Panc1 (cell line): ENCODE results near the gene SGSM1. TPM values are rescaled to one million over a fixed set of nuclear protein-coding genes. Genes with fewer than 3 reads are reported as not detected.

Source experiments
- ATAC-seq: fragments of 200-7000 bp; cut with Tn5 transposase; 2 replicates; pipeline ENCODE4 v1.9.1; 2020; ENCODE audit warnings: mild to moderate bottlenecking, moderate library complexity
- BruUV-seq: library from RNA; stranded (reverse); fragments of 400-500 nt; replicated peaks from 2 replicates; lab custom pipeline; 2021; lab: Mats Ljungman, UMichigan
- CTCF ChIA-PET: fragments of 300-600 bp; sonication (Branson Sonifier 250); formaldehyde crosslinking; loops from one replicate; lab custom pipeline; 2022; ENCODE audit warnings: antibody characterized with exemption; lab: Charles Lee
- POLR2A ChIA-PET: fragments of 300-600 bp; sonication (Branson Sonifier 250); formaldehyde crosslinking; loops from one replicate; lab custom pipeline; 2022; ENCODE audit warnings: antibody characterized with exemption; lab: Charles Lee
- DNase-seq: peaks from one replicate; pipeline ENCODE4 v3.0.0-alpha.2; 2010; ENCODE audit warnings: low read depth, low spot score
- H3K27ac ChIP-seq: 2 replicates; pipeline ENCODE4 v1.5.1; 2011; ENCODE audit warnings: mild to moderate bottlenecking, low read length, inconsistent platforms
- H3K27me3 ChIP-seq: fragments of 200-500 bp; sonication (Bioruptor generic); 2 replicates; pipeline ENCODE4 v1.6.0; 2014; ENCODE audit warnings: low read length, inconsistent platforms; ENCODE audit not compliant: control insufficient read depth, insufficient read depth
- H3K36me3 ChIP-seq: fragments of 200-500 bp; sonication (Bioruptor generic); 2 replicates; pipeline ENCODE4 v1.5.1; 2014; ENCODE audit warnings: inconsistent platforms, mild to moderate bottlenecking, low read length, moderate library complexity; ENCODE audit not compliant: control insufficient read depth, insufficient read depth
- H3K4me1 ChIP-seq: 2 replicates; pipeline ENCODE4 v1.5.1; 2011; ENCODE audit warnings: inconsistent platforms, mild to moderate bottlenecking, low read length, moderate library complexity; ENCODE audit not compliant: control insufficient read depth, insufficient read depth
- H3K4me3 ChIP-seq, 2 experiments: 2 replicates each; pipeline ENCODE4 v1.5.1; 2011 to 2012; ENCODE audit warnings: low read depth in 2 of 2, low read length in 2 of 2, mild to moderate bottlenecking in 2 of 2, inconsistent platforms in 1 of 2, moderate library complexity in 1 of 2
- H3K9me3 ChIP-seq: fragments of 200-500 bp; sonication (Bioruptor generic); 2 replicates; pipeline ENCODE4 v1.5.1; 2014; ENCODE audit warnings: low read depth, mild to moderate bottlenecking, inconsistent platforms, low read length, moderate library complexity; ENCODE audit not compliant: control insufficient read depth, insufficient read depth
- POLR2AphosphoS5 ChIP-seq: IDR thresholded peaks from 2 replicates; pipeline ENCODE4 v1.6.1; 2012; ENCODE audit warnings: mild to moderate bottlenecking, low read depth, low read length, moderate library complexity
- SIN3A ChIP-seq: IDR thresholded peaks from 2 replicates; pipeline ENCODE4 v1.6.1; 2012; ENCODE audit warnings: low read depth, mild to moderate bottlenecking, low read length, moderate library complexity, borderline replicate concordance; ENCODE audit not compliant: insufficient read depth
- TCF7L2 ChIP-seq: IDR thresholded peaks from 2 replicates; pipeline ENCODE4 v1.6.1; 2011; ENCODE audit warnings: mild to moderate bottlenecking, low read depth, low read length, inconsistent platforms
- in situ Hi-C: cut with HindIII; loops from 2 replicates; pipeline ENCODE4 v1.10.0; 2016; ENCODE audit warnings: low sequenced_read_pairs, low pct_unique_long_range_greater_than_20kb
- intact Hi-C: fragments of 100-400 bp; cut with micrococcal nuclease; formaldehyde crosslinking; loops from one replicate; pipeline ENCODE4 v1.10.0; 2022; ENCODE audit not compliant: unreplicated experiment
- total RNA-seq: library from RNA; stranded (reverse); gene quantifications from one replicate; pipeline ENCODE4 v1.2.1, GENCODE V29; 2021; ENCODE audit not compliant: unreplicated experiment
- TF ChIP-seq, protein P1 (sequence below), 2 experiments: IDR thresholded peaks; 2 replicates each; pipeline ENCODE4 v1.6.1; 2011 to 2012; ENCODE audit warnings: low read depth in 2 of 2, control low read depth in 1 of 2, low read length in 1 of 2, mild to moderate bottlenecking in 1 of 2, moderate library complexity in 1 of 2; ENCODE audit not compliant: insufficient read depth in 1 of 2
- TF ChIP-seq, protein P2 (sequence below): fragments of 450-650 bp; IDR thresholded peaks from 2 replicates; pipeline ENCODE4 v1.5.1; 2017; ENCODE audit warnings: mild to moderate bottlenecking

The SGSM1 gene
- total RNA-seq, 1 experiment from 2014 or later, result 1.6 TPM

DNA sequence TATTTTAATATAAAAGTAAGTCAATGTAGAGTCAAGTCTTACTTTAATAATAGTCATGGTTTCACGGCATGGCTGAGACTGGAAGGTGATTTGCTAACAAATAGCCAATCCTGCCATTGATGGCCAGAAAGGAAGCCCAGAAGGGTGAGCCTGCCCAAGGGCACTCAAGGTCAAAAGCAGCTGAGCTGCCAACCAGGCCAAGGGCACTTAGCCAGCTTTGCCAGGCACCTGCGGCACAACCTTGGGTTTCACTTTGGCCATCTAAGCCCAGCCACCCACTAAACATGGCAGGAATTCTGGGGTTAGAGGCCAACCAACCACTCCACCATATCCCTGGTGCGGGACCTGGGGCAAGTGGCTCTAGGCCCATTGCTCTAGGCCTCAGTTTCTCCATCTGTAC lies 136.3 kb downstream of the SGSM1 start:
- Histone ChIP-seq H3K36me3 (no peaks in the 10 kb centered on the region), H3K9me3 (no peaks in the 10 kb centered on the region), H3K4me1 (peaks cover 6% of the 10 kb centered on the region; the same call in 1 of the 2 replicates), H3K4me3 (no peak overlapping the region), H3K27ac (no peak overlapping the region), H3K27me3 (no peaks in the 10 kb centered on the region)
- in situ Hi-C loops, result no loop called here
- DNase-seq, result no peak
- no peak for TF ChIP-seq SIN3A
- TF ChIP-seq, protein P1, sequence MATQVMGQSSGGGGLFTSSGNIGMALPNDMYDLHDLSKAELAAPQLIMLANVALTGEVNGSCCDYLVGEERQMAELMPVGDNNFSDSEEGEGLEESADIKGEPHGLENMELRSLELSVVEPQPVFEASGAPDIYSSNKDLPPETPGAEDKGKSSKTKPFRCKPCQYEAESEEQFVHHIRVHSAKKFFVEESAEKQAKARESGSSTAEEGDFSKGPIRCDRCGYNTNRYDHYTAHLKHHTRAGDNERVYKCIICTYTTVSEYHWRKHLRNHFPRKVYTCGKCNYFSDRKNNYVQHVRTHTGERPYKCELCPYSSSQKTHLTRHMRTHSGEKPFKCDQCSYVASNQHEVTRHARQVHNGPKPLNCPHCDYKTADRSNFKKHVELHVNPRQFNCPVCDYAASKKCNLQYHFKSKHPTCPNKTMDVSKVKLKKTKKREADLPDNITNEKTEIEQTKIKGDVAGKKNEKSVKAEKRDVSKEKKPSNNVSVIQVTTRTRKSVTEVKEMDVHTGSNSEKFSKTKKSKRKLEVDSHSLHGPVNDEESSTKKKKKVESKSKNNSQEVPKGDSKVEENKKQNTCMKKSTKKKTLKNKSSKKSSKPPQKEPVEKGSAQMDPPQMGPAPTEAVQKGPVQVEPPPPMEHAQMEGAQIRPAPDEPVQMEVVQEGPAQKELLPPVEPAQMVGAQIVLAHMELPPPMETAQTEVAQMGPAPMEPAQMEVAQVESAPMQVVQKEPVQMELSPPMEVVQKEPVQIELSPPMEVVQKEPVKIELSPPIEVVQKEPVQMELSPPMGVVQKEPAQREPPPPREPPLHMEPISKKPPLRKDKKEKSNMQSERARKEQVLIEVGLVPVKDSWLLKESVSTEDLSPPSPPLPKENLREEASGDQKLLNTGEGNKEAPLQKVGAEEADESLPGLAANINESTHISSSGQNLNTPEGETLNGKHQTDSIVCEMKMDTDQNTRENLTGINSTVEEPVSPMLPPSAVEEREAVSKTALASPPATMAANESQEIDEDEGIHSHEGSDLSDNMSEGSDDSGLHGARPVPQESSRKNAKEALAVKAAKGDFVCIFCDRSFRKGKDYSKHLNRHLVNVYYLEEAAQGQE (IDR thresholded peaks at IDR 0.05; ENCODE audit: insufficient read depth in 1 of 2, low read depth in 2 of 2, low read length in 1 of 2), result no peak
- no peak for TF ChIP-seq TCF7L2
- TF ChIP-seq, protein P2, sequence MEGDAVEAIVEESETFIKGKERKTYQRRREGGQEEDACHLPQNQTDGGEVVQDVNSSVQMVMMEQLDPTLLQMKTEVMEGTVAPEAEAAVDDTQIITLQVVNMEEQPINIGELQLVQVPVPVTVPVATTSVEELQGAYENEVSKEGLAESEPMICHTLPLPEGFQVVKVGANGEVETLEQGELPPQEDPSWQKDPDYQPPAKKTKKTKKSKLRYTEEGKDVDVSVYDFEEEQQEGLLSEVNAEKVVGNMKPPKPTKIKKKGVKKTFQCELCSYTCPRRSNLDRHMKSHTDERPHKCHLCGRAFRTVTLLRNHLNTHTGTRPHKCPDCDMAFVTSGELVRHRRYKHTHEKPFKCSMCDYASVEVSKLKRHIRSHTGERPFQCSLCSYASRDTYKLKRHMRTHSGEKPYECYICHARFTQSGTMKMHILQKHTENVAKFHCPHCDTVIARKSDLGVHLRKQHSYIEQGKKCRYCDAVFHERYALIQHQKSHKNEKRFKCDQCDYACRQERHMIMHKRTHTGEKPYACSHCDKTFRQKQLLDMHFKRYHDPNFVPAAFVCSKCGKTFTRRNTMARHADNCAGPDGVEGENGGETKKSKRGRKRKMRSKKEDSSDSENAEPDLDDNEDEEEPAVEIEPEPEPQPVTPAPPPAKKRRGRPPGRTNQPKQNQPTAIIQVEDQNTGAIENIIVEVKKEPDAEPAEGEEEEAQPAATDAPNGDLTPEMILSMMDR, result no peak
- no peak for TF ChIP-seq POLR2AphosphoS5
- intact Hi-C loops, result no loop called here
- ChIA-PET POLR2A (no interaction called here), CTCF (interaction anchor here (0.8 kb wide), 1 partner anchor 71 kb away, joined by 9 read pairs; no protein-coding TSS in a partner anchor)
- no peak for ATAC-seq
- BruUV-seq, result no TSS peak

DNA sequence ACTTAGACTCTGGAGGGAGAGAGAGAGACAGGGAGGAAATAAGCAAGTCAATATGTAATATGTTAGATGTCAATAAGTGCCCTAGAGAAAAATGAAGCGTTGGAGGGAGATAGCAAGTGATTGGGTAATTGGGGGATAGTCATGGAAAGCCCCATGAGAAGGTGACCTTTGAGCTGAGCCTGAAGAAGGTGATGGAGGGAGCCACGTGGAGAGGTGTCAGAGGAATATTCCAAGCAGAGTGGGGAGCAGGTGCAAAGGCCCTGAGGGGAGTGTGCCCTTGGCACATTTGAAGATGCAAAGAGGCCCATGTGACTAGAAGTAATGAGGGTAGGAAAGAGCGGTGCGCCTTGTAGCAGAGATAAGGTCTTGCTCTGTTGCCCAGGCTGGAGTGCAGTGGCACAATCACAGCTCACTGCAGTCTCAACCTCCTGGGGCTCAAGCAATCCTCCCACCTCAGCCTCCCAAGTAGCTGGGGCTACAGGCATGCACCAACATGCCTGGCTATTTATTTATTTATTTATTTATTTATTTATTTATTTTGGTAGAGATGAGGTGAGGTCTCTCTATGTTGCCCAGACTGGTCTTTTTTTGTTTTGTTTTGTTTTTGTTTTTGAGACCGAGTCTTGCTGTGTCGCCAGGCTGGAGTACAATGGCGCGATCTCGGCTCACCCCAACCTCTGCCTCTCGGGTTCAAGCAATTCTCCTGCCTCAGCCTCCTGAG lies 138.4 kb downstream of the SGSM1 start:
- DNase-seq, result no peak
- intact Hi-C loops (no loop called here), in situ Hi-C loops (no loop called here)
- ATAC-seq, result no peak
- H3K4me3 ChIP-seq, result no peak overlapping the region
- TF ChIP-seq, protein P1 (IDR thresholded peaks at IDR 0.05; ENCODE audit: insufficient read depth in 1 of 2, low read depth in 2 of 2, low read length in 1 of 2), result no peak
- TF ChIP-seq TCF7L2, result no peak
- TF ChIP-seq POLR2AphosphoS5, result no peak
- TF ChIP-seq, protein P2, result no peak
- TF ChIP-seq SIN3A, result no peak
- no peaks in the 10 kb centered on the region for H3K27me3 ChIP-seq
- H3K9me3 ChIP-seq, result no peaks in the 10 kb centered on the region
- no peaks in the 10 kb centered on the region for H3K36me3 ChIP-seq
- ChIA-PET POLR2A (no interaction called here), CTCF (interaction anchor here (0.6 kb wide), 1 partner anchor 113 kb away, joined by 3 read pairs; no protein-coding TSS in a partner anchor)
- no TSS peak for BruUV-seq
- H3K27ac ChIP-seq, result no peak overlapping the region
- H3K4me1 ChIP-seq, result 0 out of 2 replicates have a peak, but pooled peaks cover under 1% of the 10 kb centered on the region
